Loucy (cell line): ENCODE results near the gene FZD10.

Source experiments
- H2AFZ ChIP-seq: fragments of 200-600 bp; sonication (generic); 2 replicates; pipeline ENCODE4 v1.6.0; 2016; ENCODE audit warnings: antibody characterized with exemption, mild to moderate bottlenecking, low read length, moderate library complexity
- H3F3A ChIP-seq: fragments of 200-600 bp; 2 replicates; pipeline ENCODE4 v1.6.0; 2016; ENCODE audit warnings: antibody characterized with exemption, low read depth, mild to moderate bottlenecking
- H3K27me3 ChIP-seq: fragments of 200-600 bp; sonication (generic); 2 replicates; pipeline ENCODE4 v1.6.1; 2014; ENCODE audit warnings: low read length, mild to moderate bottlenecking; ENCODE audit not compliant: insufficient read depth, poor library complexity, severe bottlenecking
- H3K36me3 ChIP-seq: fragments of 200-600 bp; sonication (generic); 2 replicates; pipeline ENCODE4 v1.6.1; 2016; ENCODE audit warnings: low read length; ENCODE audit not compliant: insufficient read depth
- H3K4me1 ChIP-seq: fragments of 200-600 bp; sonication (generic); 2 replicates; pipeline ENCODE4 v1.5.1; 2014; ENCODE audit warnings: low read length, mild to moderate bottlenecking; ENCODE audit not compliant: insufficient read depth, poor library complexity, severe bottlenecking
- H3K4me2 ChIP-seq: fragments of 200-600 bp; sonication (generic); 2 replicates; pipeline ENCODE4 v1.6.0; 2014; ENCODE audit warnings: antibody characterized with exemption, low read length, low read depth, mild to moderate bottlenecking; ENCODE audit not compliant: poor library complexity, severe bottlenecking
- H3K4me3 ChIP-seq: fragments of 200-600 bp; sonication (generic); 2 replicates; pipeline ENCODE4 v1.5.1; 2014; ENCODE audit warnings: low read length, mild to moderate bottlenecking, mixed read lengths; ENCODE audit not compliant: poor library complexity, severe bottlenecking
- H3K79me2 ChIP-seq: fragments of 200-600 bp; sonication (generic); 2 replicates; pipeline ENCODE4 v1.6.1; 2014; ENCODE audit warnings: low read length; ENCODE audit not compliant: insufficient read depth
- H3K9ac ChIP-seq: fragments of 200-600 bp; sonication (generic); 2 replicates; pipeline ENCODE4 v1.6.0; 2014; ENCODE audit warnings: mild to moderate bottlenecking, low read depth, low read length, moderate library complexity; ENCODE audit not compliant: poor library complexity, severe bottlenecking
- H3K9me2 ChIP-seq: fragments of 200-600 bp; sonication (generic); replicated peaks from 2 replicates; pipeline ENCODE4 v1.6.1; 2016; ENCODE audit warnings: low read depth, low read length, mixed read lengths
- H3K9me3 ChIP-seq: fragments of 200-600 bp; sonication (generic); 2 replicates; pipeline ENCODE4 v1.6.1; 2014; ENCODE audit warnings: mild to moderate bottlenecking, antibody characterized with exemption, low read length, low read depth; ENCODE audit not compliant: insufficient read depth
- H4K20me1 ChIP-seq: fragments of 200-600 bp; sonication (generic); 2 replicates; pipeline ENCODE4 v1.6.0; 2014; ENCODE audit warnings: antibody characterized with exemption, low read length, mild to moderate bottlenecking; ENCODE audit not compliant: insufficient read depth, poor library complexity, severe bottlenecking
- CTCF ChIP-seq: fragments of 200-600 bp; sonication (generic); conservative IDR thresholded peaks from 2 replicates; pipeline ENCODE4 v1.5.1; 2014; ENCODE audit warnings: mild to moderate bottlenecking, antibody characterized with exemption, low read length
- EZH2phosphoT487 ChIP-seq: fragments of 200-600 bp; IDR thresholded peaks from 2 replicates; pipeline ENCODE4 v1.6.1; 2018; ENCODE audit warnings: antibody characterized with exemption, mild to moderate bottlenecking, moderate library complexity, borderline replicate concordance

FZD10 gene

DNA sequence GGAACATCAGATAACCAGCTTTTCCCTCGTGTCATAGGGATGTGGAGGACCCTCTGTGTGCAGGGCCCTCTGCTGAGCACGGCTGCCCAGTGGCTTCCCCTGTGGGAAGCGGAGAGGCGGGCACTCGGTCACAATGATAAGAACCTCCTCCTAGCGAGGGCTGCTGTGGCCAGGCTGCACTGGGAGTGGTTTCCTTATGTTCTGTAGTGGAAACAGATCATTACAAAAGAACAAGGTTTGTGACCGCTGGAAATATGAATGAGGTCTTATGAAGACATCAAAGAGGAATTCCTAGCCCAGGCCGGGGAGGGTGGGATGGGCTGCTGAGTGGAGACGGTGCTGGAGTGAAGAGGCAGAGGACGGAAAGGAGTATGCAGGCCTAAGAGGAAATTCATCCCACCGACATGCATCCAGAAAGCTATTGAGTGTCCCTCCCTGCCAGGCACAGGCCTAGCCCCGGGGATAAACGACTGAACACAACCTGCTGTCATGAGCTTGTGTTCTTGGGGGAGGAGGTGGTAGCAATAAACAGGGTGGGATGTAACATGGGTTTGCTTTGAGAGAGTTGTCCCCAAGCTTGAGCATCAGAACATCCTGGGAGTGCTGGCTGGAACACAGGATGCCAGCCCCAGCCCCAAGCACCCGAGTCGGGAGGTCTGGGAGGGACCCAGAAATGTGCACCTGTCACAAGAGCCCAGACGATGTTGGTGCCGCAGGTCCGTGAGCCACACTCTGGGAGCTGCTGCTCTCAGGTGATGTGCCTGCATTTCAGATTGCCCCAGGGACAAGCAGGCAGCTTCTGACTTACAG lies 37.5 kb downstream of the FZD10 start:
- Histone ChIP-seq H3K9me2 (no peaks in the 10 kb centered on the region), H3K79me2 (no peaks in the 10 kb centered on the region), H3K9ac (no peak overlapping the region), H3K4me2 (no peak overlapping the region), H3K4me1 (no peaks in the 10 kb centered on the region), H2AFZ (no peak overlapping the region), H3K9me3 (no peaks in the 10 kb centered on the region), H3K36me3 (no peaks in the 10 kb centered on the region), H3K27me3 (no peaks in the 10 kb centered on the region), H3K4me3 (no peak overlapping the region), H3F3A (no peaks in the 10 kb centered on the region), H4K20me1 (no peaks in the 10 kb centered on the region)
- TF ChIP-seq EZH2phosphoT487 = no peak
- TF ChIP-seq CTCF = no peak

DNA sequence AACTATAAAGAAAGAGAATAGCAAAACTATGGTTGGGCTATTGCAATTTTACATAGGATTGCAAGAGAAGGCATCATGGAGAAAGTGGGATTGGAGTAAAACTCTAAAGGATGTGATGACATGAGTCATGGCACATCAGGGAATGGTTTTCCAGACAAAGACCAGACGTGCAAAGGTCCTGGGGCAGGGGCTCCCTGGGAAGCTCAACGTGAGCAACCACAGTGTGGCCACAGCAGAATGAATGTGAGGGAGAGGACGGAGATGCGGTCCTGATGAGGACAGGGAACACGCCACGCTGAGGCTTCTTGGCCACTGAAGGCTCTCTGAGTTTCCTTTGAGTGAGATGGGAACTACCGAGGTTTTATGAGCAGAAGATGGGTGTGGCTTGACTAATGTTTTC lies 38.2 kb downstream of the FZD10 start:
- TF ChIP-seq EZH2phosphoT487 (no peak), CTCF (no peak)
- H3K9me2 ChIP-seq = no peaks in the 10 kb centered on the region
- H3K9me3 ChIP-seq = no peaks in the 10 kb centered on the region
- no peaks in the 10 kb centered on the region for H3K4me1 ChIP-seq
- H3K4me2 ChIP-seq = no peak overlapping the region
- no peak overlapping the region for H3K9ac ChIP-seq
- H4K20me1 ChIP-seq = no peaks in the 10 kb centered on the region
- H3K36me3 ChIP-seq = no peaks in the 10 kb centered on the region
- H3K27me3 ChIP-seq = no peaks in the 10 kb centered on the region
- H2AFZ ChIP-seq = no peak overlapping the region
- no peak overlapping the region for H3K4me3 ChIP-seq
- H3F3A ChIP-seq = no peaks in the 10 kb centered on the region
- H3K79me2 ChIP-seq = no peaks in the 10 kb centered on the region

DNA sequence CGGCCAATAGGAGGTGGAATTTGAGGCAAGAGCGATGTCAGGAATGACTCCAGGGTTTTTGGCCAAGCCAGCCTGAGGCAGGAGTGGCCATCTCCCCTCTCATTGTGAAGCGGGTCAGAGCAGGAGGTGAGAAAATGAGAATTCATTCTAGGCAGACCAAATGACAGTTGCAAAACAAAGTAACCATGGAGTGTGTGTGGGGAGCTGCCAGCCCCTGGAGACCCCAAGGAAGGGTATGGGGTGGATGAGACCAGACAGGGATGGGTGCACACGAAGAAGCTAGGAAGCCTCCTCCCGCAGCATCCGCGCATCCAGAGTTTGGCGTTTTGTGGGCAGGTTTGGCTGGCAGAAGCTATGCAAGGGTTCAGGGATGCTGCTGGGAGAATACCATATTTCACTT lies 38.8 kb downstream of the FZD10 start:
- no peak for TF ChIP-seq EZH2phosphoT487
- no peak for TF ChIP-seq CTCF
- no peaks in the 10 kb centered on the region for H3K9me3 ChIP-seq
- H3K4me3 ChIP-seq = no peak overlapping the region
- no peaks in the 10 kb centered on the region for H3F3A ChIP-seq
- no peaks in the 10 kb centered on the region for H3K4me1 ChIP-seq
- no peak overlapping the region for H2AFZ ChIP-seq
- H3K36me3 ChIP-seq = no peaks in the 10 kb centered on the region
- H3K27me3 ChIP-seq = no peaks in the 10 kb centered on the region
- no peaks in the 10 kb centered on the region for H4K20me1 ChIP-seq
- H3K79me2 ChIP-seq = no peaks in the 10 kb centered on the region
- H3K9ac ChIP-seq = no peak overlapping the region
- no peak overlapping the region for H3K4me2 ChIP-seq
- H3K9me2 ChIP-seq = no peaks in the 10 kb centered on the region
